Endothelial cell of umbilical vein (primary cell): Measurements from ENCODE around the gene PLBD2. TPM values are rescaled to one million over a fixed set of nuclear protein-coding genes. Genes with fewer than 3 reads are reported as not detected.

Experiments
- BruUV-seq: library from RNA; stranded (reverse); fragments of 400-500 nt; replicated peaks from 2 replicates; lab custom pipeline; 2021; lab: Mats Ljungman, UMichigan
- CTCF ChIA-PET: fragments of 300-600, 350-600 bp; sonication (Branson Sonifier 250); formaldehyde crosslinking; loops from one replicate; lab custom pipeline; 2021; ENCODE audit warnings: antibody characterized with exemption, inconsistent platforms; lab: Charles Lee
- POLR2A ChIA-PET: fragments of 300-600, 350-600 bp; sonication (Branson Sonifier 250); formaldehyde crosslinking; loops from one replicate; lab custom pipeline; 2021; ENCODE audit warnings: antibody characterized with exemption, inconsistent platforms; lab: Charles Lee
- DNase-seq: peaks from one replicate; pipeline ENCODE4 v3.0.0-alpha.2; 2011; ENCODE audit warnings: low read depth, low spot score
- FAIRE-seq: peaks from 2 replicates; lab custom pipeline; 2011; peaks lifted over from hg19 to GRCh38; lab: Jason Lieb, UNC
- H2AFZ ChIP-seq: 2 replicates; pipeline ENCODE4 v1.6.0; 2012; ENCODE audit warnings: low read depth, low read length, control low read depth, inconsistent platforms
- H3K27ac ChIP-seq: 2 replicates; pipeline ENCODE4 v1.5.1; 2011; ENCODE audit warnings: low read depth, mild to moderate bottlenecking, control low read depth, low read length, moderate library complexity; ENCODE audit not compliant: insufficient read depth
- H3K27me3 ChIP-seq, 2 experiments: 2 replicates each; pipeline versions ENCODE4 v1.6.0 to v1.6.1; 2011; ENCODE audit warnings: low read length in 2 of 2, mixed read lengths in 1 of 2; ENCODE audit not compliant: control insufficient read depth in 2 of 2, insufficient read depth in 2 of 2
- H3K36me3 ChIP-seq, 2 experiments: 2 replicates in 1 of 2; 3 replicates in 1 of 2; pipeline ENCODE4 v1.5.1; 2011; ENCODE audit warnings: low read length in 2 of 2, mild to moderate bottlenecking in 1 of 2, moderate library complexity in 1 of 2; ENCODE audit not compliant: control insufficient read depth in 2 of 2, insufficient read depth in 2 of 2; ENCODE audit errors: extremely low read depth in 1 of 2
- H3K4me1 ChIP-seq: 3 replicates; pipeline ENCODE4 v1.5.1; 2011; ENCODE audit warnings: mild to moderate bottlenecking, low read length; ENCODE audit not compliant: control insufficient read depth, insufficient read depth; ENCODE audit errors: extremely low read depth
- H3K4me2 ChIP-seq: 2 replicates; pipeline ENCODE4 v1.6.1; 2011; ENCODE audit warnings: low read length, control low read depth, mixed read lengths; ENCODE audit not compliant: insufficient read depth
- H3K4me3 ChIP-seq, 3 experiments: fragments of 200-600 bp in 1 of 3; sonication (generic), shearing (Covaris generic) in 1 of 3; replicated peaks in 1 of 3; 2 replicates each; pipeline ENCODE4 v1.5.1; 2011 to 2016; ENCODE audit warnings: control low read depth in 3 of 3, low read length in 3 of 3, mild to moderate bottlenecking in 2 of 3, inconsistent platforms in 1 of 3, low read depth in 1 of 3, moderate library complexity in 1 of 3; ENCODE audit not compliant: insufficient read depth in 1 of 3
- H3K79me2 ChIP-seq: 2 replicates; pipeline ENCODE4 v1.6.0; 2012; ENCODE audit warnings: low read length, inconsistent platforms; ENCODE audit not compliant: control insufficient read depth, insufficient read depth
- H3K9ac ChIP-seq: replicated peaks from 2 replicates; pipeline ENCODE3; 2011; ENCODE audit warnings: low read length, control low read depth; ENCODE audit not compliant: insufficient read depth; ENCODE audit errors: extremely low read depth
- H3K9me1 ChIP-seq: replicated peaks from 3 replicates; pipeline ENCODE4 v1.6.0; 2011; ENCODE audit warnings: mild to moderate bottlenecking, low read length; ENCODE audit not compliant: control insufficient read depth, insufficient read depth; ENCODE audit errors: extremely low read depth
- H3K9me3 ChIP-seq: replicated peaks from 2 replicates; pipeline ENCODE4 v1.5.1; 2012; ENCODE audit warnings: low read length, inconsistent platforms; ENCODE audit not compliant: control insufficient read depth, insufficient read depth
- H4K20me1 ChIP-seq: replicated peaks from 2 replicates; pipeline ENCODE3; 2011; ENCODE audit warnings: mild to moderate bottlenecking, low read length; ENCODE audit not compliant: control insufficient read depth, insufficient read depth; ENCODE audit errors: extremely low read depth
- EZH2 ChIP-seq: IDR thresholded peaks from 2 replicates; pipeline ENCODE4 v1.6.1; 2012; ENCODE audit warnings: borderline replicate concordance, low read depth, mild to moderate bottlenecking, moderate library complexity, low read length, inconsistent platforms; ENCODE audit not compliant: severe bottlenecking
- FOS ChIP-seq: IDR thresholded peaks from 2 replicates; pipeline ENCODE4 v1.6.1; 2011; ENCODE audit warnings: mild to moderate bottlenecking, low read length, moderate library complexity, borderline replicate concordance; ENCODE audit not compliant: insufficient read depth
- GATA2 ChIP-seq: IDR thresholded peaks from 2 replicates; pipeline ENCODE4 v1.7.0; 2011; ENCODE audit warnings: low read depth, mild to moderate bottlenecking, moderate library complexity, mixed read lengths, low read length; ENCODE audit not compliant: insufficient read length, insufficient read depth
- JUN ChIP-seq: IDR thresholded peaks from 2 replicates; pipeline ENCODE4 v1.6.1; 2011; ENCODE audit warnings: borderline replicate concordance, low read depth; ENCODE audit not compliant: insufficient read length, insufficient read depth
- MYC ChIP-seq: IDR thresholded peaks from one replicate; pipeline ENCODE4 v1.6.1; 2011; ENCODE audit warnings: mild to moderate bottlenecking, low read depth, low read length
- POLR2A ChIP-seq: IDR thresholded peaks from 2 replicates; pipeline ENCODE4 v1.6.1; 2012; ENCODE audit warnings: low read depth, mild to moderate bottlenecking, control low read depth, low read length
- POLR2AphosphoS5 ChIP-seq: IDR thresholded peaks from 2 replicates; pipeline ENCODE4 v1.6.1; 2012; ENCODE audit warnings: low read depth, mild to moderate bottlenecking, control low read depth, low read length, moderate library complexity; ENCODE audit not compliant: insufficient read depth
- dilution Hi-C: fragments of 300-500 bp; cut with MboI; formaldehyde crosslinking; loops from one replicate; pipeline ENCODE4 v1.15.0; 2019; ENCODE audit warnings: low sequenced_read_pairs; ENCODE audit not compliant: extremely low pct_ligation_motif_present
- intact Hi-C: fragments of 100-400 bp; cut with micrococcal nuclease; formaldehyde crosslinking; loops from one replicate; pipeline ENCODE4 v1.10.0; 2022
- polyA plus RNA-seq, 4 experiments: library from polyadenylated mRNA; depleted of rRNA in 3 of 4; stranded (reverse) in 3 of 4; unstranded in 1 of 4; fragments of >200 nt; gene quantifications; 2 replicates each; pipeline versions ENCODE4 v1.2.1 to v1.2.3, GENCODE V29; 2011 to 2012; ENCODE audit warnings: missing spikeins in 1 of 4
- total RNA-seq: library from RNA; stranded (reverse); gene quantifications from 2 replicates; pipeline ENCODE4 v1.2.3, GENCODE V29; 2021
- TF ChIP-seq, protein P1 (sequence below): IDR thresholded peaks from 2 replicates; pipeline ENCODE4 v1.6.1; 2011; ENCODE audit not compliant: insufficient read depth, insufficient read length
- TF ChIP-seq, protein P2 (sequence below), 2 donors: IDR thresholded peaks; 1 replicate in 1 of 2; 2 replicates in 1 of 2; pipeline ENCODE4 v1.5.1; 2011; ENCODE audit warnings: low read length in 2 of 2, mild to moderate bottlenecking in 2 of 2, moderate library complexity in 2 of 2, control low read depth in 1 of 2, inconsistent platforms in 1 of 2, low read depth in 1 of 2; ENCODE audit not compliant: insufficient read depth in 1 of 2; ENCODE audit errors: extremely low read depth in 1 of 2

PLBD2 gene
- total and polyA plus RNA-seq, 2 donors (not counting 3 experiments of a cell fraction or from before 2014, with no cell fraction given) = 24.4 to 46.8 TPM

- DNase-seq (no peak), FAIRE-seq (no peak)
- Histone ChIP-seq H4K20me1 (no peaks in the 10 kb centered on the region), H3K4me1 (no peaks in the 10 kb centered on the region), H2AFZ (no peak overlapping the region), H3K36me3 (peaks cover 0 to 4% of the 10 kb centered on the region in 2 experiments), H3K9me3 (no peaks in the 10 kb centered on the region), H3K27ac (no peak overlapping the region), H3K9ac (no peak overlapping the region), H3K79me2 (no peaks in the 10 kb centered on the region), H3K4me2 (no peak overlapping the region), H3K9me1 (no peaks in the 10 kb centered on the region), H3K4me3 (no peak overlapping the region), H3K27me3 (no peaks in the 10 kb centered on the region)
- intact Hi-C loops = no loop called here
- BruUV-seq = no TSS peak
- ChIA-PET CTCF (no interaction called here), POLR2A (no interaction called here)
- TF ChIP-seq, protein P1, sequence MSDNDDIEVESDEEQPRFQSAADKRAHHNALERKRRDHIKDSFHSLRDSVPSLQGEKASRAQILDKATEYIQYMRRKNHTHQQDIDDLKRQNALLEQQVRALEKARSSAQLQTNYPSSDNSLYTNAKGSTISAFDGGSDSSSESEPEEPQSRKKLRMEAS = no peak
- no peak for TF ChIP-seq POLR2A
- TF ChIP-seq POLR2AphosphoS5 = no peak
- TF ChIP-seq GATA2 = no peak
- TF ChIP-seq MYC = no peak
- no peak for TF ChIP-seq EZH2
- no peak for TF ChIP-seq JUN
- TF ChIP-seq, protein P2, sequence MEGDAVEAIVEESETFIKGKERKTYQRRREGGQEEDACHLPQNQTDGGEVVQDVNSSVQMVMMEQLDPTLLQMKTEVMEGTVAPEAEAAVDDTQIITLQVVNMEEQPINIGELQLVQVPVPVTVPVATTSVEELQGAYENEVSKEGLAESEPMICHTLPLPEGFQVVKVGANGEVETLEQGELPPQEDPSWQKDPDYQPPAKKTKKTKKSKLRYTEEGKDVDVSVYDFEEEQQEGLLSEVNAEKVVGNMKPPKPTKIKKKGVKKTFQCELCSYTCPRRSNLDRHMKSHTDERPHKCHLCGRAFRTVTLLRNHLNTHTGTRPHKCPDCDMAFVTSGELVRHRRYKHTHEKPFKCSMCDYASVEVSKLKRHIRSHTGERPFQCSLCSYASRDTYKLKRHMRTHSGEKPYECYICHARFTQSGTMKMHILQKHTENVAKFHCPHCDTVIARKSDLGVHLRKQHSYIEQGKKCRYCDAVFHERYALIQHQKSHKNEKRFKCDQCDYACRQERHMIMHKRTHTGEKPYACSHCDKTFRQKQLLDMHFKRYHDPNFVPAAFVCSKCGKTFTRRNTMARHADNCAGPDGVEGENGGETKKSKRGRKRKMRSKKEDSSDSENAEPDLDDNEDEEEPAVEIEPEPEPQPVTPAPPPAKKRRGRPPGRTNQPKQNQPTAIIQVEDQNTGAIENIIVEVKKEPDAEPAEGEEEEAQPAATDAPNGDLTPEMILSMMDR (IDR thresholded peaks at IDR 0.05; ENCODE audit: extremely low read depth in 1 of 2, insufficient read depth in 1 of 2, low read depth in 1 of 2, low read length in 2 of 2) = no peak
- no peak for TF ChIP-seq FOS
- dilution Hi-C loops = no loop called here
Measured at GRCh38 chr12:113391145-113391544, 32.8 kb downstream of the PLBD2 start.
